ENCODE measurements around the gene CLCF1.

CLCF1 gene

DNA sequence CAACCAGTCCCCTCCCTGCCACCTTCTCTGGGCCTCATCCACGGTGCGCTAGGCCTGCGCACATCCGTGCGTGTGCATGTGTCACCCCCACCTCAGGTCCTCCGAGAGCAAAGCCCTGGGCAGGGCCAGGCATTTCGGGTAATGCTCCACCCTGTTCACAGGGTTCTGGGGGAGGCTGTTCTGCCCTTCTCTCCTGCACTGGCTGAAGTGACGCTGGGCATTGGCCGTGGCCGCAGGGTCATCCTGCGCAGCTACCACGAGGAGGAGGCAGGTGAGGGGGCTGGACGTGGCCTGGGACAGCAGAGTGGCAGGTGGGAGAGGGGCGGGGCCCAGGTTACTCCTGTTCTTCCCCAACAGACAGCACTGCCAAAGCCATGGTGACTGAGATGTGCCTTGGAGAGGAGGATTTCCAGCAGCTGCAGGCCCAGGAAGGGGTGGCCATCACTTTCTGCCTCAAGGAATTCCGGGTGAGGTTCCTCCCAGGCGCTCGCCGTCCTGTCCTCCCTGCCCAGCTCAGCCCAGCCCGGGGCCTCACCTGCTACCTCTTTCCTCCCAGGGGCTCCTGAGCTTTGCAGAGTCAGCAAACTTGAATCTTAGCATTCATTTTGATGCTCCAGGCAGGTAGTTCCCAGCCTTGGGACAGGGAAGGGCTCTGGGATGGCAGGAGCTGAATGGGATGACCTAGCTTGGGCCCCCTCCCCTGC lies 22.3 kb upstream of the CLCF1 start:
- no peak for DNase-seq

DNA sequence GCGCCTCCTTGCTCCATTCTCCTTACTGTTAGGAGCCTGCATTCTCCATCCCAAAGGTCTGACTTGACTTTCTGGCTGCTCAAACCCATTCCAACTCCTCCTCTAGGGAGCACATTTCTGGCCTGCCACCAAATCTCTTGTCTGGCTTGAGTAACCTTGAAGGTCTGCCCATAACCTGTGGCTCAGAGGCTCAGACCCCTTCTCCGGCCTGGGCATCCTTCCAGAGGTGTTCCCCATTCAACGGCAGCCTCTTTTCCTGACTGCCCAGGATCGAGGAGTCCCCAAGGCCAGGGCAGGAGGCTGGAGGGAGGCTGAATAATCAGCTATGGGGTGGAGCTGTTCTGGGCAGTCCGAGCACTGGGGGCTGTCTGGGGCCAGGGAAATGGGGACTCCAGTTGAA lies 20.6 kb upstream of the CLCF1 start:
- no peak for DNase-seq

DNA sequence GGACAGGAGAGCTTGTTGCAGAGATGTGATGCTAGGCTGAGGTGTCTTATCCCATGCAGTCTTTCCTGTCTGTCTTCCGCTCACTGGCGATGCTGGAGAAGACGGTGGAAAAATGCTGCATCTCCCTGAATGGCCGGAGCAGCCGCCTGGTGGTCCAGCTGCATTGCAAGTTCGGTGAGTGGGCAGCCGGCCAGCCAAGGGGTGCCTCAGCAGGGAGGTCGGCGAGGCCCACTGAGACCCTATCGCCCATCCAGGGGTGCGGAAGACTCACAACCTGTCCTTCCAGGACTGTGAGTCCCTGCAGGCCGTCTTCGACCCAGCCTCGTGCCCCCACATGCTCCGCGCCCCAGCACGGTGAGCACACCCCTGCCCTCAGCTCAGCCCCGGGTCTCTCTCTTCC lies 20.0 kb upstream of the CLCF1 start:
- no peak for DNase-seq

DNA sequence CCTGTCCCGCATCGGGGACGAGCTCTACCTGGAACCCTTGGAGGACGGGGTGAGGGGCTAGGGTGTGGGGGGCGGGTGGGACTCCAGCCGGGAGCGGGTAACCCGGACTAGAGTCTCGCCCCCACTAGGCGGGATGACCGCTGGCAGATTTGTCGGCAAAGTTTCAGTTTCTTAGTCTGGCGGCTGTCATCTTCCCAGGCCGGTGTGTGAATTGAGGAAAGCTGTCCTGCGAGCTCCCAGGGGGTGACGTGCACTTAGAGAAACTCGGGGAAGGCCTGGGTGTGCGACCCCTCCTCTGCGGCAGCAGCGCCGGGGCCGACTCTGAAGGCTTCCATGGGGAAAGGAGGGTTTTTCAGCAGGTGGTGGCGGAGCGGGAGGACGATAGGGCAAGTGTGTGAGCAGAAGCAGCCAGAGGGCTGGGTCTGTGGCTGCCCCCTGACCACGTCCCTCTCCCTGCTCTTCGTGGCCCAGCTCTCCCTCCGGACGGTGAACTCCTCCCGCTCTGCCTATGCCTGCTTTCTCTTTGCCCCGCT lies 18.9 kb upstream of the CLCF1 start:
- peak; percentile 57 for DNase-seq

DNA sequence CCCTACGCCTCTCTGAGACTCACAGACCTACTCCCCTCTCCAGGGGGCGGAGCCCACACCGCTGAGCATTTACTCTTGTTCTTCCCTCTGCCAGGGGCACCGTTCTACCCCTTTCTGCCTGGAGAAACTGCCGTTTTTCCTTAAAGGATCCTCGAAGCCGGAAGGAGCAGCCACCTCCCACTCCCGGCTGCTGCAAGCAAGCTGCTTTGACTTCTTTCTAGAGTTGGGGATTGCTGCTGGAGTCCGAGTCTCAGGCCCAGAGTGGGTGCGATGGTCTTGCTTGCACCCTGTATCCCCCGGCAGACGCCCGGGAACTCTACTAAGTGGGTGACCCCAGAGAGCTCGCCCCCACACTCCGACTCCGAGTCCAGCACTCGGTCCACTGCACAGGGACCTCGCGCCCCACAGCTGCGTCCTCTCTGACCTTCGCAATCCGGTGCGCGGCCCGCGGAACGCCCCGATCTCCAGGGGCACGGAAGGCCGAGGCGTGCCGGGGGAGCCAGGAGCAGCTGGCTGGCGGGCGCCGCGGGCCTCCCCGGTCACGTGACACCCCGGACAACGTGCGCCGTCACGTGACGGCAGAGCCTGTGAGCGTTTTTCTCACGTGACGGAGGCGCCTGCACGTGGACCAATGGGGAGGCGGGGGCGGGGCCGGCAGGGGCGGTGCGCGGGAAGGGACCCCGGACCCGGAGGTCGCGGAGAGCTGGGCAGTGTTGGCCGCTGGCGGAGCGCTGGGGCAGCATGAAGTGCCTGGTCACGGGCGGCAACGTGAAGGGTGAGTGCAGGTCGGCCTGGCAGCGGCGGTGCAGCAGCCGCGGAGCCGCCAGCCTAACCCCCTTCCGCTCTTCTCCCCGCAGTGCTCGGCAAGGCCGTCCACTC lies 18.1 kb upstream of the CLCF1 start, which contains the start of gene RAD9A:
Gene RAD9A, plus strand, starts transcription at position 683 of the 879 bp plus-strand sequence. Its CDS starts 59 bp downstream, at position 742.
- DNase-seq, result peak; percentile 96

DNA sequence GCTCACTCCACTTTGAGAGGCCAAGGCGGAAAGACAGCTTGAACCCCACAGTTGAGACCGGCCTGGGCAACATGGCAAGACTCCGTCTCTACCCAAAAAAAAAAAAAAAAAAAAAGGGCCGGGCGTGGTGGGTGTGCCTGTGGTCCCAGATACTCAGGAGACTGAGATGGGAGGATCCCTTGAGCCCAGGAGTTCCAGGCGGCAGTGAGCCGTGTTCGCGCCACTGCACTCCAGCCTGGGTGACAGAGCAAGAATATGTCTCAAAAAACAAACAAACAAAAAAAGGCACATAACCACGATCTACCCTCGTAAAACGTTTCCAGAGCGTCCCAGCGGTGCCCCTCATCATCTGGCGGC lies 17.5 kb upstream of the CLCF1 start:
- no peak for DNase-seq

DNA sequence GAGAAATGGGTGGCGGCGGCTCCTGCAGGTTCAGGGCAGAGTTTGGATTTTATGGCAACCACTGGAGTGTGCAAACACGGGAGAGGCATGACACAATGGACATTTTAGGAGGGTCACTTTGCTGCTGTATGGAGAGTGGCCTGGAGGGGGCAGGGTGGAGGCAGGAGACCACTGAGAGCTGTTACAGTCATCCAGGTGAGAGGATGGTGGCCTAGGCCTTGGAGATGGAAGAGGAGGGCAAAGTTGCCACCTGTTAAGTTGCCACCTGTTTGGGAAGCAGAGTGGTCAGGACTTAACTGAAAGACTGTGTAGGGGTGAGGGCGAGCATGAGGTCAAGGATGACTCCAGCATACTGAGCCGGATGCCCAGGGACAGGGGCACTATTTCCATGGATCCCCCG lies 16.1 kb upstream of the CLCF1 start:
- no peak for DNase-seq

DNA sequence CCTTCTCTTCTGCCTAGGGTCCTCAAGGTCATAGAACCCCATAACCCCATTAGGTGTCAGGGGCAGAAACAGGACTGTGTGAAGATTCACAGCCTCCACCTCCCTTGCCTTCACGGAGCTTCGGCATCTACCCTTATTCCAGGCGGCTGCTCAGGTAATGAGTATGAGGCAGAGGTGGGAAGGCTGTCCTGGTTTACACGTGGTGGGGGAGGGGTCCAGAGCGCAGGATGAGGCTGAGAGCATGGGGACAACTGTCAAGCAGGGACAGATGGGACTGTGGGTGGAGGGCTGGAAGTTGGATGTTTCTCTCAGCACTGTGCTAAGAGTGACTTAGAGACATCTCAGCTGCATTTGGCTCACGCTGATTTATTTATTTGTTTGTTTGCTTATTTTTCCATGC lies 14.1 kb upstream of the CLCF1 start:
- DNase-seq, result no peak

DNA sequence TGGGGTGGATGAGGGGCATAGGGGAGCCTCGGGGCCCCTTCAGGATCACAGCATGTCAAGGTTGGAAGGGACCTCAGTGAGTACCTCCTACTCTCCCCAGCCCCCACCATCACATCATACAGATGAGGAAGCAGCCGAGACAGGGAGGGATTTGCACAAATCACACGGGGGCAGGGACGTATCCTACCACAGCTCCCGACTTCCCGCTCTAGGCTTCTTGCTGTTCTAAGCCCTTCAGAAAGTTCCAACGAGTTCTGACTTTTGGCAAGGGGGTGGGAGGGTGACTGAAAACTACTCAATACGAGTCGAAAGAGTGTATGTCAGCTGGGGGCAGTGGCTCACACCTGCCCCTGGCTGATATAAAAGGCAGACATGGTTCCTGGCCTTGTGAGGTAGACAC lies 13.7 kb upstream of the CLCF1 start:
- DNase-seq, result peak; percentile 51

DNA sequence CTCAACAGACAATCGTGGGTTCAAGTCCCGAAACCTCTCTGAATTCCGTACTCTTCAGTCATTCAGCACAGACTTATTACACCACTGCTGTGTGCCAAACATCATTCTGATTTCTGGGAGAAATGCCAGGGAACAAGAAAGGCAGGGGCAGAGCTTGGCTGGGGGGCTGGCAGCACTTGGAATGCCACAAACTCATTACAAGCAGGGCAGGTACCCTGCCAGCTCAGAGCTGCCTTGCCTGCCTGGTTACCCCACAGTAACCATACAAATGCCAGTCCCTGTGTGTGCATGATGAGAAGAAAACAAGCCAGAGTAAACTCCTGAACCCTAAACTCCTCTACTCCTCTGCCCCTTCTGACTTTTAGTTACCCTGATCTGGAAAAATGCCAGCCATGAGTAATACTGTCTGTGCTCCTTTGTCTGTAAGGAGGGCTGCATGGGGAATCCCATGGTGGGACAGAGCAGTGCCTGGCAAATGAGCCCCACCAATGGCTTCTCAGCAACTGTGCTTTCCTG lies 11.5 kb upstream of the CLCF1 start:
- DNase-seq, result no peak

DNA sequence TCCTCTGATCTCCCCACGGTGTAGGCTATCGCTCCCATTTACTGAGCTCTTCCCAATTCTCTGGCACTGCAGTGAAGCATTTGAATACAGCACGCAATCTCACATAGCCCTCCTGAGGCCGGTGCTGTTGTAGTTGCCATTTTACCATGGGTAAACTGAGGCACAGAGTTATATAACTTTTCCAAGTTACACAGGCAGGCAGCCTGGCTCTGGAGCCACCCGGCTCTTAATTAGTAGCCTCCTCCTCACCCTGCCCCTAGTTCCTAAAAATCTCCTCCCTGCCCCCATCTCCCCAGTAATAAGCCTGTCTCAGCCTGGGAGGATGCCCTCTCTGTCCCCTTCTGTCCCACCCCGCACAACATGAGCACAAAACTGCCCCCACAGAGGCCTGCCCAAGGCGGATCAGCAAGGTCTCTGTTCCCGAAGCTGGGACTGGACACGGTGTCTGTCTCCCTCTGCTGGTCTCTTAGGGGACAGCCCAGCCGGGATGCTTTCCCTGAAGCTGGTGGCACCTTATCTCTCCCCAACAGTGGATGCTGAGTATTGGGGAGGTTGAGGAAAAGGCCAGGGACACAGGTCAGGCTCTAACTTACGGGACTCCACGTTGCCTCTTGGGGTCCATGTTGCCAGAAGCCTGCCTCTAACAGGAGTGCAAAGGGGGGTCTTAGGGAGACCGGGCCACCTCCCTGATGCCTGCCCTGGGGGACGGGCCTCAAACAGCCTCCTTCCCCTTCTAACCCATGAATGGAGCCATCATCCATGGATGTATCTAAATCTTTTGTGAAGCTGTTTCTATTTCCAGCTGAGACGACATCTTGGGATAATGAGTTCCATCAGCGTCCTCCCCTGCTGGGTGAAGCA lies 9.1 kb upstream of the CLCF1 start:
- peak; percentile 74 for DNase-seq

DNA sequence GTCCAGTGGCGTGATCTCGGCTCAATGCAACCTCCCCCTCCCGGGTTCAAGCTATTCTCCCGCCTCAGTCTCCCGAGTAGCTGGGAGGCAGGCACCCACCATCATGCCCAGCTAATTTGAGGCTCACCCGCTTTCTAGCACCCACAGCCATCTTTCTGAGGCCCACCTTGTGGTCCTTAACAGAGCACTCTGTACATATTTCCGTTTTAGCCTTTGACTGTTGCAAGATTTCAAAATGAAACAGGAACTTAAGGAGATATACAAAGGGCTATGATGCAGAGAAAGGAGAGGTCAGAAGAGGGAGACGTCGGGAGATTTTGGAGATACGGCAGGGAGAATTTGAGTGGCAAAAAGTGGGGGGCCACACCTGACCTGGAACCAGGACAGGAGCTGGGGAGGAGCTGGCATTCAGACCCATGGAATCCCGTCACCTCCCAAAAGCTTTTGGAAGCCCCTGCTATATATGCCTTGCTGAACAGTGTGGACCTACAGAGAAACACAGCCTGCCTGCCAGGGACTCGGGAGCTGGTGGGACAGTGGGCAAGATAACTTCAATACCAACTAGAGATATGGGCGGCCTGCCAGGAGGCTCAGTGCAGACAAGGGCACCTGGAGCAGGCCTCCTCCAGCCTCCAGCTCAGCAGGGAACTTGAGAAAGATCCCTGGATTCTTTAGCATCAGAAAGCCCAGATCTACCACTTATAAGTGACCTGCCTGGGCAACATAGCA lies 8.0 kb upstream of the CLCF1 start:
- peak; percentile 81 for DNase-seq

DNA sequence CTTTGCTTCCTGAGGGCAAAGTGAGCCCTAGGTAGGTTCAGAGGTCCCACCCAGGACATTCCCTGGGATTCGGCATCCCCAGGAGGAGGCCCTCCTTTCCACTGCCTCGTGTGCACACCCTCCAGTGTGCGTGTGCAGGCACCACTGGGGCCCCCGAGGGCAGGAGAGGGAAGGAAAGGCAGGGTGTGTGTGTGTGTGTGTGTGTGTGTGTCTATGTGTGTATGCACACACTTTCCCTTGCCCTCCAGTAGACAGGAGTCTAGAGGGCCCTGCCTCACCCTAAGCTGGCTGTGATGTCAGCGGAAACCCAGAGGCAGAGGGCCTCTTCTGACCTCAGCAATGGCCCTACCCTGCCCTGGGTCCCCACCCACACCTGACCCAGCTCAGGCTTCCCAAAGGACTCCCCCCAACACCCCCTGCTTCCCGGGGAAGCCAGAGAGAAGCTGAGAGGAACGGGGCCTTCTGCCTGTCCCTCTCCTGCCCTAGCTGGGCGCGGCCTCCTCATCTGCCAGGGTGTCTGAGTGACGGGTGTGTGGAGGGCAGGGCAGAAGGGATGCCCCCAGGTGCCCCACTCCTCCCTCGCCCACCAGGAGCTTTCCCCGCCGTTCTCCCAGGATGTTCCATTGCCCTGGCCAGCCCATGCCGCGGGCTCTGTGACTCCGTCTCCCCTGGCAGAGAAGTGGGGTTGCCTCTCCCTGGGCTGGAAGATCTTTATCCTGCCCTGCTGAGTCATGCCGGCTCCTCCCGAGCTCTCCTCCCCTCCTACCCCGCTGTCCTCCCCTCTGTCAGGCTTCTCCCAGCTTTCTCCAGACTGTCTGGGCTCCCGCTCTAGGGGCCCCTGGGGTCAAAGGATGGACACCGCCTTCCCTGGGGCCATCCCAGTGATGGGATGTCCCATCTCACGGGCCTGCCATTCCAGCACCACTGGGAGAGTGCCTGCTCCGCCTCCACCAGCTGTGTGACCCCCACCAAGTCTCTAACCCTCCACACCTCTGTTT lies 6.0 kb upstream of the CLCF1 start:
- peak; percentile 25 for DNase-seq

DNA sequence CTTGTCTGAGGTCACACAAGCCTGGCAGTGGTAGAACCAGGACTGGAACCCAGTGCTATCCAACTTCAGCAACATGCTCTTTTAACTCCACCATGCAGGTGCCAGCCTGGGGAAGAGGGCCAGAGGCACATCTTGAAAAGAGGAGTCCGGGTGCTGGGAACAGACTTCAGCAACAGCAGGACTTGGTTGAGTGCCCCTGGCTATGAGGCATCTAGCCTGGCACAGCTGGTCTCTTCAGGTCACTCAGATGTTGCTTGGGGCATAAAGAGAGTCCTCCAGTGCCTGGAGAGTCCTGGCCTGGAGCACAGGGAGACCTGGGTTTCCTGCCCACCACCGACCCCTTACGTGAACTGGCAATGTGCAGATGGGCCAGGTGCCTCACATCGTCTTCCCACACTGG lies 5.1 kb upstream of the CLCF1 start:
- DNase-seq, result no peak

DNA sequence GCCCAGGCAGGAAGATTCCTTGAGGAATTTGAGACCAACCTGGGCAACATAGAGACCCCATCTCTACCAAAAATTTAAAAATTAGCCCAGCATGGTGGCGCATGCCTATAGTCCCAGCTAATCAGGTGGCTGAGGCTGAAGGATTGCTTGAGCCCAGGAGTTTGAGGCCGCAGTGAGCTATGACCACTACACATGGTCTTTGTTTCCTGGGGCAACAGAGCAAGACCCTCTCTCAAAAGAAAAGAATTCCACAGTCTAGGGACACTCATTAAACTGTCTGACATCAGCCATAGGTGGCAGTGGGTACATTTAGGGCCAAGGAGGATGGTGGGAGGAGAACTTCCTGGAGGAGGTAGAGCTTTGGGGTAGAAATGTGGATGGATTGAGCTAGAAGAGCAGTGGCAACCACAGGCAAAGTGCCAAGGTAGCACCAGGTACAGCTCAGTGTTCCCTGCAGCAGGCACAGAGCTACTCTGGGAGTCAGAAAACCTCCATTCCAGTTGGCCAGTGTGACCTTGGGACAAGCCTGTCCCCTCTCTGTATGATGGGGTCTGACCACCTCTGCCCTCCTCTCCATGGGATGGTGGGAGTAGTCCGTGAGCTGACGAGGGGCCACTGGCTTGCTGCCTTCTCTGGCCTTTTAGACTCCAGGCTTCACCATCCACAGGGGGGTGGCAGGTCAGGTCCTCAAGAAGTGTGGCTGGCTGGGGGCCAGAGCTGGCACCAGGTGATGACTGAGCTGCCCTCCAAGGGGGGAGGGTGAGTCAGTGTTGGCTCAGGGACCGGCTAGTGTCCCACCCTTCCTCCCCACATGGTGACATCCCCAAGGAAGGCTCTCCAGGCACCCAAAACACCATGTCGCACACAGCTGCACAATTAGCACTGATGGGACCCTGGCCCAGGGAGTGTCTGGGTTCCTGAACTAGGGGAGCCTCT lies 3.7 kb upstream of the CLCF1 start:
- DNase-seq, result no peak

DNA sequence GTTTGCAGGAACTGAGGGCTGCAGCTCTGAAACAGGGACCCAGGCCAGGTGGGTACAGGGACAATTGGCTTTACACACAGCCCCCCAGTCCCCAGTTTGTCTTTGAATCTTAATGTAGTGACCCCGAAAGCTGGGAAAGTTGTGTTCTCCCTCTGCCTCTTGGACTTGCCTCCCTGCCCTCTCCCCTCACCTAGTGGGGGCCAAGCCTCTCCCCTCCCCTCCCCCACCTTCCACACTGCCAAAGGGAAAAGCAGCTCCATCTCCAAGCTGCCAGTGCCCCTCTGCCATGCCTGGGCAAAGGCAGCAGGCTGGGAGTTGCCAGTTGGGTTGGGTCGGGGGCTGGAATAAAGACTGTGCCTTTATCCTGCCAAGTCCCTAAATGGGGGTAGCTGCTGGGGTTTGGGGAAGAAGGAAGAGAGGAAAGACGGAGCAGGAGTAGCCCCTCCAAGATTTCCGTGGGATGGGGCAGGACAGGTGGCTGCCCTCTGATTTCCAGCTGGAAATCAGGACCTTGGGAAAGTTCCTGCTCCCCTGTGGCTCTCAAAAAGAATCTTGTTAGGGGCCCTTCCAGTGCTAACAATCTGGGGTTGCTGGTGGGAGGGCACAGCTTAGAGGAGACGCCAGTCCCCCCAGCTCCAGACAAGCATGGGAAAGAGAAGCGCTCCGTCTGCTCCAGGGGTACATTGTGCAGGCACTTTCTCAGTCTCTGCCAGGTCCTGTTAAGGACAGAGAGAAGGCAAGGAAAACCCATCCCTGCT lies 2.8 kb upstream of the CLCF1 start:
- no peak for DNase-seq

DNA sequence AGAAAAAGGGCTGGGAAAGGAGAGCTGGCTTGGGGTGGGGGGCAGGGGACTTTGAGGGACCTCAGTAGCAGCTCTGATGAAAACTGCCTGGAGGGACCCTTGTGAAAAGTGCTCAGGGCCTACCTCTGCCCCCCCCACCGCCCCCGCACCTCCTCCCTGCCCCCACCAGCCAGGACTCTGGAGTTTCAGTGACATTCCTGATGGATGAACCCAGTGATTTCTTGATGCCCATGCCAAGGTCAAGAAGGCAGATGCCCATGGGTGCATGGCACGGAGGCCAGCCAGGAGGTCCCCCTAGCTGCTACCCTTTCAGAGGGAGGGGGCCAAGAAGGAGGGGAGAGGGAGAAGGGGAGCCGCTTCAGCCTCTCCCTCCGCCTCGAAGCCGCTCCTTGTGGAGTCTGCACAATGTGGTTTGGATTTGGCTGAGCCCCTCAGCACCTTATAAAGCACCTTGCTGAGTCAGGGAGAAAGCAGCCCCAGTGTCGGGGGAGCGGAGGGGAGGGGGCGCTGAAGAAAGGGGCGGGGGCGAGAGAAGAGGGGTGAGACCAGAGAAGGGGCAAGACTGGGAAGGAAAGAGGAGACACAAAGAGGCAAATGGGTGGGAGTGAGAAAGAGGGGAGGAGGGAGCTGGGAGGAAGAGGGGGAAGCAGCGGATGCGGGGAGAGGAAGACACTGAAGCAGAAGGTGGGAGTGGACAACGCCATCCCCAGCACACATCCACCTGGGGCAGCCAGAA lies 2.1 kb upstream of the CLCF1 start:
- no peak for DNase-seq
